Activated naive CD4-positive, alpha-beta T cell treated with anti-CD3 and anti-CD28 coated beads, Interleukin-2, amount 10 ng/mL, durations not matched to agents 7 days and 5 days (primary cell): Measurements from ENCODE around the gene UXT.

Experiments used
- CTCF ChIA-PET: fragments of 350-600 bp; sonication (Branson Sonifier 250); formaldehyde crosslinking; loops from one replicate; lab custom pipeline; 2021; ENCODE audit warnings: antibody characterized with exemption; lab: Charles Lee
- DNase-seq: peaks from one replicate; pipeline ENCODE4 v3.0.0-alpha.2; 2020
- H3K27ac Mint-ChIP-seq: one replicate; pipeline ENCODE4 v1.8.0; 2021; ENCODE audit warnings: mild to moderate bottlenecking, moderate library complexity, mixed read lengths
- H3K27me3 Mint-ChIP-seq: one replicate; pipeline ENCODE4 v1.8.0; 2021; ENCODE audit warnings: mild to moderate bottlenecking, mixed read lengths
- H3K36me3 Mint-ChIP-seq: one replicate; pipeline ENCODE4 v1.8.0; 2021; ENCODE audit warnings: mixed read lengths
- H3K4me1 Mint-ChIP-seq: one replicate; pipeline ENCODE4 v1.8.0; 2021; ENCODE audit warnings: mixed read lengths
- H3K4me3 Mint-ChIP-seq: one replicate; pipeline ENCODE4 v1.8.0; 2021; ENCODE audit warnings: mild to moderate bottlenecking, moderate library complexity, mixed read lengths
- H3K9me3 Mint-ChIP-seq: one replicate; pipeline ENCODE4 v1.8.0; 2021; ENCODE audit warnings: mixed read lengths

The UXT gene

DNA sequence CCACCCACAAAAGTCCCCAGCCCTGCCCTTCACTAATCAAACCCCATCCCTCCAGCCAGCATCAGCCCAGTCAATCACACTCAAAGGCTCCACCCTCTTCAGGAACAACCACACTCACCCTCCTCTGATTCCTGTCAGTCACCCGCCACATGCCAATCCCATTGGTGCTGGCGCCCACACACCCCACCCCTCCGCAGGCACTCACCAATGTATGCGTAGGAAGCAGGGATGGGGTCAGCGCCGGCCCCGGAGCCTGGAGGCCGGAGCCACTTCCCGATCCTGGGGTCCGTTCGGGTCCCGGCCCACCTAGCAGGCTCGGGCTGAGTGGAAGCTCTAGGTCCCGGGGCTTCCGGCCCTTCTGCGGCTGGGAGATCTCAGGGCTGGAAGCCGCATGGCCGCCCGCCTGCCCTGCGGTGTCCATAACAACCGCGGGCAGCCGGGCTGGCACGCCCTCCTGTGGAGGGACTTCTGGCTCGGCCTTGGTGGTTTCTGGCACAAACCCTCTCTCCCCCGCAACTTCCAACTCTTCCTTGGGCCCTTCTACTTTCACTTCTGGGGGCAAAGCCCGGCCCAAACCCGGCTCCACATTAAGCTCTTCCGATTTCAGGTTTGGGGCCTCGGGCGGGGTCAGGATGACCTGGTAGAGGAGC, 21.3 kb downstream of the UXT start:
- Mint-ChIP-seq H3K4me3 (peak overlapping the region; percentile 63), H3K36me3 (peaks cover 50% of the 10 kb centered on the region), H3K27ac (peak overlapping the region; percentile 78), H3K4me1 (peaks cover 30% of the 10 kb centered on the region), H3K27me3 (no peaks in the 10 kb centered on the region), H3K9me3 (no peaks in the 10 kb centered on the region)
- peak; percentile 55 for DNase-seq
- CTCF ChIA-PET, result no interaction called here

DNA sequence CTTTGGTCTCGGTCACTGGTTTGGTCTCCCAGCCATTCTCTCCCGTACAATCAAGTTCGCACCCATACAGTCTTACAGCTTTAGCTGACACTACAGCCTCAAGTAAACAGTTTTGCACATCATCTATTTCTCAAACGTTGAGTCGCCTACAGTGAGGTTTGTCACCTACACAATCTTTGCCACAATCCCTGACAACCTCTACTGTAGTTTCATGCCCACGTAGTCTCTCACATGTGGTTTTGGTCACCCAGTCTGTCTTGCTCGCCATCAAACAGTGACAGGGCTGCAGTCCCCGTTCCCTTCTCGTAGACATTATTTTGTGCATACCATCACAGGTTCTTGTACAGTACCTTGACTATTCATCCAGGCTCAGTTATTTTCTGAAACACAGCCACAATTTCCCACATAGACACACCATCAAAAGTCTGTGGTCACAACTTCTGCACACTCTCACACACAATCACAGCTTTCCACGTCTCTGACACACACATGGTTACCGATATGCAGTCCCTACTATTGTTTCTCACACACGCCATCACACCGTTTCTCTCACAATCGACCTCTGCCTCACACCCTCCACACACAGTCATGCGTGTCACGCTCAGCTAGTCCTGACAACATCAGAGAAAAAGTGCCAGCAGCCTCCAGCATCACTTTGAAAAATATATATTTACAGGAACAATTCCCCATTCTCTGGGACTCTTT, 24.0 kb downstream of the UXT start:
- DNase-seq, result no peak
- Mint-ChIP-seq H3K36me3 (peaks cover 35% of the 10 kb centered on the region), H3K27ac (no peak overlapping the region), H3K9me3 (no peaks in the 10 kb centered on the region), H3K4me1 (peaks cover 36% of the 10 kb centered on the region), H3K27me3 (no peaks in the 10 kb centered on the region), H3K4me3 (no peak overlapping the region)
- CTCF ChIA-PET, result no interaction called here

DNA sequence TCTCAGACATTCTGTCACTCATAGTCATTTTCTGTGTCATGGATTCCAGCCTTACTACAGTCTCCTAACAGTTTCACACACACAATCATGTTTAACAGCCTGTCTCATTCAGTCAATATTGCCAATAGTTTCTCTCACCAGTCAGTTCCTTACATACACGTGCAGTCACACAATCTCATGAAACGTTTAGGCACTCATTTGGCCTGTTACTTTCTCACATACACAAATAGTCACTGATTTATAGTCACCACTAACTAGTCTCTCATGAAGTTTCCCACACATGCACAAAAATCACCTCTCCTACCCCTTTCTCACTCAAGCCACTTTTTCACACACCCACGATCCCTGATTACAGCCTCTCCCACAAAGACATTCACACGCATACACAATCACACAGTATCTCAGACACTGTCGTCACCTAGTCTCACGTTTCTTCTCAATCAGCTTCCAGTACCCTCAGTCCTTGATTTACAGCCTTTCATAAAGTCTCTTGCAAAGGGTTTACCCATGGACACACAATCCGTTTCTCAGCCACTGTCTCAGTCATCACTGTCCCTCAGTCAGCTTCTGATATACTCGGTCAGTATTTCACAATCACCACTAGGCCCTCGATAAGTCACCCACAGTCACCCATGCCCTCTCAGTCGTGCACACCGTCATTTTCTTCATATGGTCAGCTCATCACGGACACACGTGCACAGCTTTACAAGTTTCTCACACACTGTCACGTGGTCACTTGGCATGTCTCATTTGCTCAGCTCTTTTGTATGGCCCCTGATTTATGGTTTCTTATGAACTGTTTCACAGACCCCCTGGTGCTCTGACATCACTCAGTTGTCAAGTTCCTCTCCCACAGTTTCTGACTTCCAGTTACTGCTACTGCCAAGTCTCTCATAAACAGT, 25.0 kb downstream of the UXT start:
- Mint-ChIP-seq H3K36me3 (peaks cover 24% of the 10 kb centered on the region), H3K27me3 (no peaks in the 10 kb centered on the region), H3K9me3 (no peaks in the 10 kb centered on the region), H3K4me1 (peaks cover 39% of the 10 kb centered on the region), H3K4me3 (no peak overlapping the region), H3K27ac (no peak overlapping the region)
- CTCF ChIA-PET, result no interaction called here
- no peak for DNase-seq

DNA sequence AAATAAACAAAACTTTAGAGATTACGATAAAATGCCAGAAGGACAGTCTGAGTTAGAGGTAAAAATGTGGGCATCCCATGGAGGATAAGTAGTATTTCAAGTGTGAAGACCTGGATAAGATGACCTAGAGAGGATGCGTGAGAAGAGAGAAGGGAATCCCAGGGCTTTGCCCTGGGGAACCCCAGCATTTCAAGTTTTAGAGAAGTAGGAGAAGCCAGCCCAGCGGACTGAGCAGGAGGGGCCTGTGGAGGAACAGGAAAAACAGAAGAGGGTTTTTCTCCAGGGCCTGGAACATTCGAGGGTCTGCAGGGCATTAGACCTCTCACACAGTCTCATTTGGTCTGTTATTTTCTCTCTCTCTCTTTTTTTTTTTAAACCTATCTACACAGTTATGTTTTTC, 26.3 kb downstream of the UXT start:
- CTCF ChIA-PET, result no interaction called here
- Mint-ChIP-seq H3K36me3 (peaks cover 17% of the 10 kb centered on the region), H3K4me1 (peaks cover 36% of the 10 kb centered on the region), H3K27ac (peak overlapping the region; percentile 39), H3K4me3 (no peak overlapping the region), H3K27me3 (no peaks in the 10 kb centered on the region), H3K9me3 (no peaks in the 10 kb centered on the region)
- DNase-seq, result no peak

DNA sequence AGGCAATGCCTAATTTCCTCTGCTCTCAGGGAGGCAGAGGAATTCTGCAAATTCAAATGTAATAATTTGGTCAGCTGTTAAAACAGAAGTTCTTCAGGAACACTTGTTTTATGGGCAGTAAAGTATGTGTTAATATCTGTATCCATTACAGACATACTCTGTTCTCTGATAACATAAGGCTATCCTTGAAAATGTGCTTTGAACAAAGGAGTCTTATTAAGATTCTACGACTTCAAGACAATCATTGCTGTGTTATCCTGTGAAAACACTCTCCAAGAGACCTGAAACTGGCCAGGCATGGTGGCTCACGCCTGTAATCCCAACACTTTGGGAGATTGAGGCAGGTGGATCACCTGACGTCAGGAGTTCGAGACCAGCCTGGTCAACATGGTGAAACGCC, 27.3 kb downstream of the UXT start:
- no peak for DNase-seq
- H3K9me3 Mint-ChIP-seq, result no peaks in the 10 kb centered on the region
- H3K4me3 Mint-ChIP-seq, result no peak overlapping the region
- CTCF ChIA-PET, result no interaction called here
- H3K27me3 Mint-ChIP-seq, result no peaks in the 10 kb centered on the region
- no peak overlapping the region for H3K27ac Mint-ChIP-seq
- H3K36me3 Mint-ChIP-seq, result peaks cover 11% of the 10 kb centered on the region
- H3K4me1 Mint-ChIP-seq, result peaks cover 30% of the 10 kb centered on the region

DNA sequence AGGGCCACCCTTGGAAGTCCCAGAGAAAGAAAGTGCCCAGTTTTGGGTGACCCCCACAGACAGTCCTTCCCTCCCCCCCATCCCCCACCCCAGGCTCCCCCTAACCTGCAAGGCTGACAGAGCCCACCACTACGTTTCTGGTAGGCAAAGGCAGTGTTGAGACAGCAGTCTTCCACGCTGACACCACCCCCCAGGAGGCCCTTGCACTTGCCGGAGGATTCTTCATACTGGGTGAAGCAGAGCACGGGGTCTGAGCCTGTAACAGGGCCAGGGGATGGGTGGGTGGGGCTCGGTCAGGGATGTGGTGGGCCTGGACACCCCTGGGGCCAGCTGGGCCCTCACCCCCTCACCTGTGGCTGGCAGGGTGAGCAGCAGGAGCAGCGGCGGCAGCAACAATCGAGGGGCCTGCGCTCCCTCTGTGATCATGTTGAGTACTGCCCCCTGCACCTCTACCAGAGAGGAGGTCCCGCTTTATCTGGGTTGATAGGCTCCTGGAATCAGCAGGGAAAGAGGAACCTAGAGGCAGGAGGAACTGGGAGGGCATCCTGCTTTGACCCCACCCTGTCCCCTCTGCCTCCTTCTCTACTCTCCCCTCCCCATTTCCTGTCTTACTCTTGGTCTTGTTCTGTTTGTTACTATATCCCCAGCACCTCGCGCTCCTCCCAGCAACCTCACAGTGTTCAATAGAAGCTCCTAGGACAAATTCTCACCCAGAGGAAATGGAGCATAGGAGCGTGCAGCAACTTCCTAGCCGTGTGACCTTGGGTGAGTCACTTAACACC, 29.4 kb downstream of the UXT start, which contains the start of gene CFP:
Gene CFP (minus strand): TSS at position 512 of the 782 bp plus-strand sequence. CDS start 86 bp downstream, at position 426.
- Mint-ChIP-seq H3K27me3 (no peaks in the 10 kb centered on the region), H3K36me3 (peaks cover 13% of the 10 kb centered on the region), H3K4me1 (peaks cover 25% of the 10 kb centered on the region), H3K27ac (peak within 1 kb of the TSS; percentile 87), H3K9me3 (no peaks in the 10 kb centered on the region), H3K4me3 (peak within 1 kb of the TSS; percentile 87)
- peak; percentile 50 for DNase-seq
- CTCF ChIA-PET, result interaction anchor here (0.8 to 1.8 kb wide), 5 partner anchors 49 to 107 kb away, joined by 3 to 8 read pairs (median 4); partner anchors contain the start of gene ARAF

DNA sequence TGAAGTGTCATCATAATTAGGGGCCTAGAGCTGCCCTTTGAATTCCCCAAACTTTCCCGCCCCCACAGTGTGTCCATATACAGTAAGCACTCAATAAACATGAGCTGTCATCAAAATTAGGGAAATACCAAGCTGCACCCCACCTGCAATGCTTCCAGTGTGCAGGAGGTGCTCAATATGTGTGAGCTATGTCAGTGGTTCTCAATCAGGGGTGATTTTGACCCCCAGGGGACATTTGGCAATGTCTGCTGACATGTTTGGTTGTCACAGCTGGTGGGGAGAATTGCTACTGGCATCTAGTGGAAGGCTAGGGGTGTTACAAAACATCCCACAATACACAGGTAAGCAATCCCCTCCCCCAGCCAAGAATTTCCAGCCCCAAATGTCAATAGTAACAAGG, 30.0 kb downstream of the UXT start:
- Mint-ChIP-seq H3K4me1 (peaks cover 28% of the 10 kb centered on the region), H3K27me3 (no peaks in the 10 kb centered on the region), H3K4me3 (peak overlapping the region; percentile 87), H3K9me3 (no peaks in the 10 kb centered on the region), H3K36me3 (peaks cover 15% of the 10 kb centered on the region), H3K27ac (peak overlapping the region; percentile 87)
- DNase-seq, result peak; percentile 54
- CTCF ChIA-PET, result interaction anchor here (1.0 to 1.8 kb wide), 5 partner anchors 22 to 106 kb away, joined by 3 to 8 read pairs (median 4); partner anchors contain the start of genes ARAF and ELK1

DNA sequence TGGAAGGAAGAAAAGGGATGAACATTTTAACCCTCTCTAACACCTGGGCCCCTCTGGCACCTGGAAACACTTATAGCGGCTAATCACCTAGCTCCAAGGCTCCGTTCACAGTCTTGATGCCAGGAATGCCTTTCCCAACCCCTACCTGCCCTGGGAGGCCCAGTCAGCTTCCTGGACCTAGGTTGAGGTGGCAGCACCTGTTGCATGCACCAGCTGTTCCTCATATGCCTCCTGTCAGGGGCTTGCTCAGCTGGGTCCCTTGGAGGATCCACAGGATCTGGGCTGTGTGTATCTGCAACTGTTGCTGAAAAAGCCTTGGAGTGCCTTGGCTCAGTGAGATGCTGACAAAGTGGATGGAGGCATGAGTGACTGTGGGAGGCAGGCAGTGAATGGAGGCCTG, 33.6 kb downstream of the UXT start:
- Mint-ChIP-seq H3K27me3 (peaks cover 10% of the 10 kb centered on the region), H3K36me3 (peaks cover 15% of the 10 kb centered on the region), H3K4me3 (no peak overlapping the region), H3K4me1 (peaks cover 34% of the 10 kb centered on the region), H3K9me3 (no peaks in the 10 kb centered on the region), H3K27ac (no peak overlapping the region)
- DNase-seq, result no peak
- CTCF ChIA-PET, result no interaction called here

DNA sequence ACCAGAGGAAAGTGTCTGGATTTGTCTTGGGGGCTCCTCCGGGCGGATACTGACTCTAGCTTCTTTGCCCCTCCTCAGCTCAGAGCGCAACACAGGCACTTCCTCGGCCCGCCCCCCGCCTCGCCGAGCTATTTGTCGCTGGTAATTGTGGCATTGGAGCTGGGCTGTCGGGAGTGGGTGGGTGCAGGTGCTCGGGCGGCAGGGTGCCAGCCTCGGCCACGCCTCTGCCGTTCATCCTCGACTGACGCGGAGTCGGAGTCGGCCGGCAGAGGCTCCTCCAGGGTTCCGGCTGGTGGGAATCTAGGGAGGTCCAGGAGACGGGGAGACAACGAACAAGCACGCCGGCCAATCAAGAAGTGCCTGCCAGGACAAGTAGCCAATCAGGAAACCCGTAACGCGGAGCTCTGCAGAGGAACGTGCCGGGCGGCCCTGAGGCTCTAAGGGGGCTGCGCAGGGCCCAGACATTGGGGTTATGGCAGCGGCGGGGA, 35.4 kb downstream of the UXT start:
- Mint-ChIP-seq H3K9me3 (no peaks in the 10 kb centered on the region), H3K27ac (no peak overlapping the region), H3K4me3 (peak overlapping the region; percentile 75), H3K36me3 (peaks cover 14% of the 10 kb centered on the region), H3K27me3 (peaks cover 20% of the 10 kb centered on the region), H3K4me1 (peaks cover 24% of the 10 kb centered on the region)
- CTCF ChIA-PET, result interaction anchor here (0.7 to 1.2 kb wide), 2 partner anchors 75 to 83 kb away, joined by 3 read pairs; no protein-coding TSS in a partner anchor
- DNase-seq, result peak; percentile 64

DNA sequence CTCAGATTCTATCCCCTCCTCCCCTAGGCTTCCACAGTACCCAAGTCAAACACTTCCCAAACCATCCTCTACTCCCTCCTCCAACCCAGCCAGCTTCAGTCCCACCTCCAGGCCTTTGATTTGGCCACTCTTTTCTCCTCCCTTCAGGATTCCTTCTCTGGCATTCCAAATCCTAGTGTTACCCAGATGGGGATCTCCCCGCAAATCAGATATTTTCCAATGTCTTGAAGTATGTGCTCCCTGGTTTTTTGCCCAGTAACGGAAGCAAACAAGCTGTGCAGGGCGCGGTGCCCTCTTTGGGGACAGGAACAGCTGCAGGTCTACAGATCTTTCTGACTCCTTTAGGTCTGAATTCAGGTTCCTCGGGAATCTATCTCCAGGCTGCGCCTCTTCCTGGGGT, 37.1 kb downstream of the UXT start:
- Mint-ChIP-seq H3K27ac (peak overlapping the region; percentile 62), H3K4me1 (peaks cover 17% of the 10 kb centered on the region), H3K4me3 (no peak overlapping the region), H3K27me3 (peaks cover 33% of the 10 kb centered on the region), H3K9me3 (no peaks in the 10 kb centered on the region), H3K36me3 (peaks cover 10% of the 10 kb centered on the region)
- CTCF ChIA-PET, result no interaction called here
- DNase-seq, result no peak

DNA sequence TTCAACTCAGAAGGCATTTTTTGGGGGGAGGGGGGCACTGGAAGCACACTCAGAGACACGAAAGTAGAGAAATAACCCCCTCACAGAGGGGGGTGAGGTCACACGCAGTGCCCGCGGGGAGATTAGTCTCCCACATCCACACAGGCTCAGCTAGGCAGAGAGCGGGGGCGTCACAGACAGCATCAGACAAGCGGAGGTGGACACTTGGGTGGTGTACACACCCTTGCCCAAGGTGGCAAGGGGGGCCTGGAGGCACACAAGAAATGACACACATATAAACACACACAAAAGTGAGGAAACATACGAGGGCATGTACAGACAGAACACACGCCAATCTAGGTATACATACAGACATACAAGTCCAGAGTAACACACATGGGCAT, 38.7 kb downstream of the UXT start:
- no peak overlapping the region for H3K27ac Mint-ChIP-seq
- peaks cover 17% of the 10 kb centered on the region for H3K4me1 Mint-ChIP-seq
- H3K4me3 Mint-ChIP-seq, result no peak overlapping the region
- no peak for DNase-seq
- H3K9me3 Mint-ChIP-seq, result no peaks in the 10 kb centered on the region
- CTCF ChIA-PET, result no interaction called here
- peaks cover 33% of the 10 kb centered on the region for H3K27me3 Mint-ChIP-seq
- H3K36me3 Mint-ChIP-seq, result peaks cover 5% of the 10 kb centered on the region

DNA sequence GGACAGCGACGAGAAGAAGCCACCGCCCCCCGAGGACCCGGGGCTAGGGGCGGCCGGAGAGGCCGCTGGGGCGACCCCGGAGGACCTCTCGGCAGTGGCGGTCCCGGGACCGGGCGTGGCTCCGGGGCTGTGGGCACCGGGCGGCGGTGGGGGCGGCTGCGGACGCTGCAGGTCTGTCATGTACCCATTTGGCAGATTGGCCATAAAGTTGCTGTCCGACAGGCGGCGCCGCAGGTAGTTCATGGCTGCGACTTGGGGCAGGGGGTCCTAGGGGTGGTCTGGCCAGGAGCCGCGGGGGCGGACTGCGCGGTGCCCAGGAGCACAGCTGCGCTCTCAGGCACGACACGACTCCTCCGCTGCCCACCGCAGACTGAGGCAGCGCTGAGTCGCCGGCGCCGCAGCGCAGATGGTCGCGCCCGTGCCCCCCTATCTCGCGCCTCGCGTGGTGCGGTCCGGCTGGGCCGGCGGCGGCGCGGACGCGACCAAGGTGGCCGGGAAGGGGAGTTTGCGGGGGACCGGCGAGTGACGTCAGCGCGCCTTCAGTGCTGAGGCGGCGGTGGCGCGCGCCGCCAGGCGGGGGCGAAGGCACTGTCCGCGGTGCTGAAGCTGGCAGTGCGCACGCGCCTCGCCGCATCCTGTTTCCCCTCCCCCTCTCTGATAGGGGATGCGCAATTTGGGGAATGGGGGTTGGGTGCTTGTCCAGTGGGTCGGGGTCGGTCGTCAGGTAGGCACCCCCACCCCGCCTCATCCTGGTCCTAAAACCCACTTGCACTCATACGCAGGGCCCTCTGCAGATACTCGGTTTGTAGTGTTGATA, 39.3 kb downstream of the UXT start, which contains the start of gene SYN1:
Gene SYN1 (minus strand): TSS at position 372 of the 817 bp plus-strand sequence. CDS start 129 bp downstream, at position 243.
- H3K4me1 Mint-ChIP-seq, result peaks cover 17% of the 10 kb centered on the region
- H3K27me3 Mint-ChIP-seq, result peaks cover 34% of the 10 kb centered on the region
- CTCF ChIA-PET, result no interaction called here
- peak within 1 kb of the TSS; percentile 57 for H3K4me3 Mint-ChIP-seq
- peaks cover 3% of the 10 kb centered on the region for H3K36me3 Mint-ChIP-seq
- no peak within 1 kb of the TSS for H3K27ac Mint-ChIP-seq
- H3K9me3 Mint-ChIP-seq, result no peaks in the 10 kb centered on the region
- DNase-seq, result peak; percentile 86
